GM10847 (cell line): ENCODE measurements around the gene PARP9.

ENCODE experiments used
- POLR2A ChIP-seq: IDR thresholded peaks from 2 replicates; pipeline ENCODE4 v1.6.1; 2011; ENCODE audit not compliant: insufficient read length; ENCODE audit errors: extremely low read depth

The PARP9 gene

DNA sequence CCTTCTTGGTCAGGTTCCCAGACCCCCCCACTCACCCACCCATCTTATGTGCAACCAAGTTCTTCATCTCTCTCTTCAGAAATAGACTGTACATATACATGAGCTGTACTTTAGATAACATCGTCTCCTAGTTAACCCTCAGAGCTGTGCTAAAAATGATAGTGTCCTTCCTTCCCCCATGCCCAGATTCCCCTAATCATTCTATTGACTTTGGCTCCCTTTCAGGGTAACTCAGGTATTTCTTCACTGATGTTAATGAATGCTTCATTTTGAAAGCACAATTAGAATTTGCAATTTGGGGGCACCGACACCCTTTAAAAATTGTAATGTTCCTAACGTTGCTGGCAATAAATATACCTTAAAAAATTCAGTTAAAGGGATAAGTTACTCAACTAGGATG lies 10.9 kb downstream of the PARP9 start:
- TF ChIP-seq POLR2A, result no peak

- TF ChIP-seq POLR2A, result no peak
Measured at GRCh38 chr3:122548619-122549018, 15.5 kb downstream of the PARP9 start.

DNA sequence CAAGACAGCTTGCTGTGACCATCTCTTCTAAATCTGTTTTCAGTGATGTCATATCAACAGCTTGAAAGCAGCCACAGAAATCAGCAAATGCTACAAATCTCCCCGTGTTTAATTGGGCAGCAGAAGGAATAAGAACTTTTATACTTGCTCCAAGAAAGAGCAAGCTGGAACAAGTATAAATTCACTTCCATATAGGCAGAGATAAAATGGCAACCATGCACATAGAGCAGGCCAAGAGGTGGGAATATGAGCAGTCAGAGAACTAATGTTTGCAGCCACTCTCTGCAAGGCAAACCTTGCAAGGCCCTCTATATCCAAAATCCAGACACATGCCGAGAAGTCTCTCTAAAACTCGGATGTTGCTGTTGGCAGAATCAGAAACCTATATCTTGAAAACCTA lies 16.0 kb downstream of the PARP9 start:
- TF ChIP-seq POLR2A, result no peak

- TF ChIP-seq POLR2A, result no peak
Measured at GRCh38 chr3:122546151-122546550, 17.9 kb downstream of the PARP9 start.

GRCh38 chr3:122538956-122539490 lies 25.1 kb downstream of the PARP9 start:
- TF ChIP-seq POLR2A, result no peak

DNA sequence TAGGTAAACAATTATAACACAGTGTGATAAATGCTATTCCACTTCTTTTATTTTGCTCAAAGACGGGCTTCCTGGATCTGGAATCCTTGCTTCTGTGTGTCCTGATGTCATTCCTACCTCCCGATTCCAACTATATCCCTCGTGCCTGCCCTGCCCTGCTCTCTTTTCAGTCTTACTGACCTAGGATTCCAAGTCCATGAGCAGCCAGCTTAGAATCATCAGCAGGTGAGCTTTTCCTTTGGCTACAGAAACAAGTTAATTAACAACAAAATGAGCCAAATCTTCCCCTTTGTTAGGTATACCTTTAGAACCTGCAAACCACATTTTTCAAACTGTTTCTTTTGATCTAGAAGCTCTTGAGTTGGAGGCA lies 27.5 kb downstream of the PARP9 start:
- no peak for TF ChIP-seq POLR2A

- no peak for TF ChIP-seq POLR2A
Measured at GRCh38 chr3:122535964-122536631, 28.0 kb downstream of the PARP9 start.

- no peak for TF ChIP-seq POLR2A
Measured at GRCh38 chr3:122533931-122534334, 30.2 kb downstream of the PARP9 start.

- no peak for TF ChIP-seq POLR2A
Measured at GRCh38 chr3:122533480-122533879, 30.6 kb downstream of the PARP9 start.

GRCh38 chr3:122530164-122530563 lies 33.9 kb downstream of the PARP9 start:
- no peak for TF ChIP-seq POLR2A

- TF ChIP-seq POLR2A, result no peak
Measured at GRCh38 chr3:122523317-122523716, 40.8 kb downstream of the PARP9 start.

DNA sequence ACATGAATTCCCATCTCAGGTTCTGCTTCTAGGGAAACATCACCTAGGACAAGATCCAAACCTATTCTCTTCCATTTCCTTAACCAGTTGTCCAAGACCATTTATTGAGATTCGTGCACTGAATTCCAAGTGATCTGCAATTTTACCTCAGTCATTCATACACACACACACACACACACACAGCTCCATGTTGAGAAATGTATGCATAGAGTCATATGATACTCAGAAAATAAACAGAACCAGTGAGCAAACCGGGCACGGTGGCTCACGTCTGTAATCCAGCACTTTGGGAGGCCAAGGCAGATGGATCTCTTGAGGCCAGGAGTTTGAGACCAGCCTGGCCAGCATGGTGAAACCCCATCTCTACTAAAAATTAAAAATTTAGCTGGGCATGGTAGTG lies 43.2 kb downstream of the PARP9 start:
- no peak for TF ChIP-seq POLR2A

- TF ChIP-seq POLR2A, result no peak
Measured at GRCh38 chr3:122519693-122520092, 44.4 kb downstream of the PARP9 start.

DNA sequence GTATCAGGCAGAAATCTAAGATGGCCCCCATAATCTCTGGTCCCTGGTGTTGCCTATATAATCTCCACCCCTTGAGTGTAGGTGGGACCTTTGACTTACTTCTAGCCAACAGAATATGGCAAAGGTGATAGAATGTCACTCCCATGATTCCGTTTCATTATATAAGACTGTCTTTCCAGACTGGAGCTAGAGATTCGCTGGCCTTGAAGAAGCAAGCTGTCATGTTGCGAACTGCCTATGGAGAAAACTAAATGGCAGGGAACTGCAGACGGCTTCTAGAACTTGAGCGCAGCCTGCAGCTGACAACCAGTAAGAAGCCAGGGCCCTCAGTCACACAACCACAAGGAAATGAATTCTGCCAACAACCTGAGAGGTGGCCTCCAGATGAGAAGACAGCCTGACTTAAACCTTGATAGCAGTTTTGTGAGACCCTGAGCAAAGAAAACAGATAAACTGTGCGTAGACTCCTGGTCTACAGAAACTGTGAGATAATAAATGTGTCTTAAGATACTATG lies 47.2 kb downstream of the PARP9 start:
- no peak for TF ChIP-seq POLR2A

GRCh38 chr3:122515870-122516269 lies 48.2 kb downstream of the PARP9 start:
- no peak for TF ChIP-seq POLR2A

GRCh38 chr3:122515020-122515468 lies 49.1 kb downstream of the PARP9 start:
- TF ChIP-seq POLR2A, result no peak
